CD4-positive, alpha-beta T cell (primary cell): ENCODE measurements around the gene CAMK2A. TPM values are rescaled to one million over a fixed set of nuclear protein-coding genes. Genes with fewer than 3 reads are reported as not detected.

Experiments used
- ATAC-seq: fragments of 200-7000 bp; cut with Tn5 transposase; one replicate; pipeline ENCODE4 v1.10.0; 2022; ENCODE audit warnings: mild to moderate bottlenecking; ENCODE audit not compliant: poor library complexity
- CTCF ChIA-PET: fragments of 350-600 bp; sonication (Branson Sonifier 250); formaldehyde crosslinking; loops from one replicate; lab custom pipeline; 2021; ENCODE audit warnings: antibody characterized with exemption, inconsistent platforms; lab: Charles Lee
- POLR2A ChIA-PET: fragments of 350-600 bp; sonication (Branson Sonifier 250); formaldehyde crosslinking; loops from one replicate; lab custom pipeline; 2021; ENCODE audit warnings: antibody characterized with exemption, inconsistent platforms; lab: Charles Lee
- DNase-seq, 14 experiments: peaks; one replicate each; pipeline ENCODE4 v3.0.0-alpha.2; 2013 to 2020; ENCODE audit warnings: mixed read lengths in 2 of 14
- H3K27ac ChIP-seq, 2 donors: one replicate each; pipeline versions ENCODE4 v1.5.1 to v1.7.0; 2013; ENCODE audit warnings: low read length in 2 of 2, low read depth in 1 of 2, mild to moderate bottlenecking in 1 of 2
- H3K27me3 ChIP-seq, 2 experiments: 1 replicate in 1 of 2; 2 replicates in 1 of 2; pipeline versions ENCODE4 v1.6.1 to v1.7.0; 2013; ENCODE audit warnings: low read length in 2 of 2, control low read depth in 1 of 2, mild to moderate bottlenecking in 1 of 2, moderate library complexity in 1 of 2; ENCODE audit not compliant: insufficient read depth in 2 of 2, control insufficient read depth in 1 of 2
- H3K36me3 ChIP-seq: one replicate; pipeline ENCODE4 v1.6.1; 2013; ENCODE audit warnings: low read length, control low read depth; ENCODE audit not compliant: insufficient read depth
- H3K4me1 ChIP-seq: one replicate; pipeline ENCODE4 v1.6.1; 2013; ENCODE audit warnings: low read length, control low read depth; ENCODE audit not compliant: insufficient read depth
- H3K4me3 ChIP-seq: one replicate; pipeline ENCODE4 v1.5.1; 2013; ENCODE audit warnings: mild to moderate bottlenecking, low read length, moderate library complexity
- H3K9me3 ChIP-seq, 2 experiments: 1 replicate in 1 of 2; 2 replicates in 1 of 2; pipeline versions ENCODE4 v1.6.1 to v1.7.0; 2013; ENCODE audit warnings: low read length in 2 of 2, mild to moderate bottlenecking in 2 of 2, control low read depth in 1 of 2, moderate library complexity in 1 of 2; ENCODE audit not compliant: control insufficient read depth in 1 of 2, insufficient read depth in 1 of 2
- H3K27ac Mint-ChIP-seq: one replicate; pipeline ENCODE4 v1.8.0; 2020; ENCODE audit warnings: mixed read lengths
- H3K27me3 Mint-ChIP-seq: one replicate; pipeline ENCODE4 v1.8.0; 2021; ENCODE audit warnings: mixed read lengths
- H3K36me3 Mint-ChIP-seq: one replicate; pipeline ENCODE4 v1.8.0; 2021; ENCODE audit warnings: low read depth, mixed read lengths
- H3K4me1 Mint-ChIP-seq: one replicate; pipeline ENCODE4 v1.8.0; 2021; ENCODE audit warnings: low read depth, mixed read lengths
- H3K4me3 Mint-ChIP-seq: one replicate; pipeline ENCODE4 v1.8.0; 2020; ENCODE audit warnings: mild to moderate bottlenecking, mixed read lengths
- H3K9me3 Mint-ChIP-seq: one replicate; pipeline ENCODE4 v1.8.0; 2020; ENCODE audit warnings: mixed read lengths
- intact Hi-C, 2 experiments: fragments of 100-400 bp; cut with DNase I in 1 of 2; cut with micrococcal nuclease in 1 of 2; formaldehyde crosslinking; loops; one replicate each; pipeline versions ENCODE4 v1.15.1 to v1.9.0; 2023 to 2025; cut with DNase I, micrococcal nuclease
- total RNA-seq, 174 experiments: library from RNA in 2 of 174; stranded (reverse) in 2 of 174; gene quantifications; one replicate each; pipeline ENCODE4 v1.2.3 and lab custom pipeline; 2021 to 2026
- TF ChIP-seq, protein P1 (sequence below): fragments of 200-600 bp; IDR thresholded peaks from one replicate; pipeline ENCODE4 v1.8.0; 2022; ENCODE audit warnings: antibody characterized with exemption, mild to moderate bottlenecking

Gene CAMK2A
- total RNA-seq, 2 experiments from 2014 or later: 0.05 to 0.22 TPM

DNA sequence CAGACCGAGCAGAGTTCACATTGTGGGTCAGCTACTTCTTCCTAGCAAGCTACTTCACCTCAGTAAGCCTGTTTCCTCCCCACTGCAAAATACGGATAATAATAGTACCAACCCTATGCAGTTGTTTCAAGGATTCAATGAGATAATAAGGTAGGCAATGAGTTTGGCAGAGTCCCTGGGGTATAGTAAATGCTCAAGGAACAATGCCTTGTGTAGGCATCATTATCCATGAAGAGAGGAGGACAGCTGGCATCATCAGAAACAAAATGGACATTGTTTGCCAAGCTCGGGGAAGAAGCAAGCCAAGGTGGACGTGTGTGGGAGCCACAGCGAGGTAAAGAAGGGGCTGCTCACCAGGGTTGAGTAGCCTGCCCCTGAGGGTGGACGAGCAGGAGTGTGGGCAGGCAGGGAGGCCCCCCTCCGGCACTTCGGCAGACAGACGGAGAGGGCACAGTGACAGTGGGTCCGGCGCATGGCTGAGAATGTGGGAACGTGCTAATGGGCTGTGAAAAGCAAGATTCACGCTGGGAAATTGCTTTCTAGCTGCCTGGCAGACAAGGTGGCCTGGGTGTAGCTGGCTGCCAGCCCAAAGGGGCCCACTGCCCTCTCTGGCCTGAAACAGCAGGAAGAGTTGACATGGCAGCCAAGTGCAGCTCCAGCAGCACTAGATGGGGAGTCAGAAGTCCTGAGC is 10.1 kb downstream of the CAMK2A start:
- peaks cover 18% of the 10 kb centered on the region for H3K27me3 Mint-ChIP-seq
- Histone ChIP-seq H3K4me3 (no peak overlapping the region), H3K27me3 (no peaks in the 10 kb centered on the region), H3K4me1 (no peaks in the 10 kb centered on the region), H3K9me3 (peaks cover 0 to 5% of the 10 kb centered on the region in 2 experiments), H3K27ac (no peak overlapping the region), H3K36me3 (no peaks in the 10 kb centered on the region)
- no peaks in the 10 kb centered on the region for H3K4me1 Mint-ChIP-seq
- no peak overlapping the region for H3K27ac Mint-ChIP-seq
- POLR2A ChIA-PET: no interaction called here
- TF ChIP-seq, protein P1, sequence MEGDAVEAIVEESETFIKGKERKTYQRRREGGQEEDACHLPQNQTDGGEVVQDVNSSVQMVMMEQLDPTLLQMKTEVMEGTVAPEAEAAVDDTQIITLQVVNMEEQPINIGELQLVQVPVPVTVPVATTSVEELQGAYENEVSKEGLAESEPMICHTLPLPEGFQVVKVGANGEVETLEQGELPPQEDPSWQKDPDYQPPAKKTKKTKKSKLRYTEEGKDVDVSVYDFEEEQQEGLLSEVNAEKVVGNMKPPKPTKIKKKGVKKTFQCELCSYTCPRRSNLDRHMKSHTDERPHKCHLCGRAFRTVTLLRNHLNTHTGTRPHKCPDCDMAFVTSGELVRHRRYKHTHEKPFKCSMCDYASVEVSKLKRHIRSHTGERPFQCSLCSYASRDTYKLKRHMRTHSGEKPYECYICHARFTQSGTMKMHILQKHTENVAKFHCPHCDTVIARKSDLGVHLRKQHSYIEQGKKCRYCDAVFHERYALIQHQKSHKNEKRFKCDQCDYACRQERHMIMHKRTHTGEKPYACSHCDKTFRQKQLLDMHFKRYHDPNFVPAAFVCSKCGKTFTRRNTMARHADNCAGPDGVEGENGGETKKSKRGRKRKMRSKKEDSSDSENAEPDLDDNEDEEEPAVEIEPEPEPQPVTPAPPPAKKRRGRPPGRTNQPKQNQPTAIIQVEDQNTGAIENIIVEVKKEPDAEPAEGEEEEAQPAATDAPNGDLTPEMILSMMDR: no peak
- H3K4me3 Mint-ChIP-seq: no peak overlapping the region
- DNase-seq (no peak), ATAC-seq (no peak)
- intact Hi-C loops: no loop called here
- no peaks in the 10 kb centered on the region for H3K9me3 Mint-ChIP-seq
- CTCF ChIA-PET: no interaction called here
- H3K36me3 Mint-ChIP-seq: no peaks in the 10 kb centered on the region

DNA sequence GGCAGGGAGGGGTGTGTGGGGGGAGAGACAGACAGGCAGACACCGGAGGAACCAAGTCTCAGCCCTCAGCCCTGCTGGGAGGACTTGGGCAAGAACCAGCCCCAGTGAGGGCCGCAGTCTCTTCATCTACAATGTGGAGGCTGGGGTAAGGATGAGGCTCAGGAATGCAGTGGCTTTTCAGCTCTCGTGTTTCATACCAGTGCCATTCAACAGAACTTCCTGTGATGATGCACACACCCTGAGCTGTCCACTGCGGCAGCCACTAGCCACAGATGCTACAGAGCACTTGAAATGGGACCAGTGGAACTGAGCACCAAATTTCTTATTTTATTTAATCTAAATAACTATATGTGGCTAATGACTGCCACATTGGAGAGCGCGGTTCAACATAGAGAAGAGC is 10.7 kb downstream of the CAMK2A start:
- H3K27me3 Mint-ChIP-seq: peaks cover 18% of the 10 kb centered on the region
- intact Hi-C loops: no loop called here
- H3K4me3 ChIP-seq: no peak overlapping the region
- no peak overlapping the region for H3K4me3 Mint-ChIP-seq
- H3K9me3 Mint-ChIP-seq: no peaks in the 10 kb centered on the region
- H3K9me3 ChIP-seq: peaks cover 0 to 5% of the 10 kb centered on the region in 2 experiments
- no peaks in the 10 kb centered on the region for H3K36me3 ChIP-seq
- no peak overlapping the region for H3K27ac Mint-ChIP-seq
- ATAC-seq (no peak), DNase-seq (no peak)
- H3K27ac ChIP-seq: no peak overlapping the region
- ChIA-PET POLR2A (no interaction called here), CTCF (no interaction called here)
- H3K27me3 ChIP-seq: no peaks in the 10 kb centered on the region
- H3K4me1 ChIP-seq: no peaks in the 10 kb centered on the region
- no peaks in the 10 kb centered on the region for H3K4me1 Mint-ChIP-seq
- TF ChIP-seq, protein P1: no peak
- no peaks in the 10 kb centered on the region for H3K36me3 Mint-ChIP-seq

DNA sequence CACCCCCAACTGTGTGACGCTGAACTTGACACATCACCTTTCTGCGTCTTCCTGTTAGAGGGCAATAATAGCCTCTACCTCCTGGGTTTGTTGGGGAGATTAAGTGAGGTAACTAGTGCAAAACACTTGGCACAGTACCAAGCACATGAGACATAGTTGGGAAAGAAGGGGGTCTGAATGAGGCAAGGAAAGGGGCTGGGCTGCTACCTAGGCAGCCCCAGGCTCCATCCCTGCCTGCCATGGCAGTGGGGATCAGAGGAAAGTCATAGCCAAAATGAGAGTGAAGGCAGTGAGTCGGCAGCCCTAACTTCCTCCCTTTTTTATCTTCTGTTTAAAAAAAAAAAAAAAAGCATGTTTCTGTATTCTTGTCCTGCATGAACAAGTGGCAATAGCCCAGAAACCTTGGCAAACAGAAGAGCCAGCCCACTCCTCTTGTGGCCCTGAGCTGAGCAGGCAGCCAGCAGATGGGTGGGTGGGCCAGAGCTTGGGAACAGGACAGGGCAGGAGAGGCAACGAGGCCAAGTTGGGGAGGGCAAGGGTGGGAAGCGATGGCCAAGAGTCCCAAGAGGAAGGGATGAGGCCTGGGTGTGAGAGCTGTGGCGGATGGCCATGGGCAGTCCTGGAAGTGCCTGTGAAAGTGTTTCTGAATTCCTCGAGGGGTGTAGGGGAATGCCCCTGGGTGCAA is 11.4 kb downstream of the CAMK2A start:
- Histone ChIP-seq H3K4me1 (no peaks in the 10 kb centered on the region), H3K27ac (no peak overlapping the region), H3K9me3 (peaks cover 0 to 5% of the 10 kb centered on the region in 2 experiments), H3K27me3 (no peaks in the 10 kb centered on the region), H3K4me3 (no peak overlapping the region), H3K36me3 (no peaks in the 10 kb centered on the region)
- H3K9me3 Mint-ChIP-seq: no peaks in the 10 kb centered on the region
- no peaks in the 10 kb centered on the region for H3K36me3 Mint-ChIP-seq
- no peak overlapping the region for H3K4me3 Mint-ChIP-seq
- TF ChIP-seq, protein P1: no peak
- DNase-seq: no peak
- no peak for ATAC-seq
- CTCF ChIA-PET: no interaction called here
- intact Hi-C loops: no loop called here
- POLR2A ChIA-PET: no interaction called here
- no peak overlapping the region for H3K27ac Mint-ChIP-seq
- H3K27me3 Mint-ChIP-seq: peaks cover 18% of the 10 kb centered on the region
- no peaks in the 10 kb centered on the region for H3K4me1 Mint-ChIP-seq
